Measurements from ENCODE around the gene TSSK6. TPM values are rescaled to one million over a fixed set of nuclear protein-coding genes. Genes with fewer than 3 reads are reported as not detected.

The TSSK6 gene
- total RNA-seq, 1 donor from 2014 or later: 1.4 TPM

- no peak for ATAC-seq
These were observed 14.6 kb upstream of the TSSK6 start for GRCh38 chr19:19529783-19530422.

- no peak for ATAC-seq
These were observed 13.6 kb upstream of the TSSK6 start, which contains the start of gene YJEFN3 for GRCh38 chr19:19528721-19529490. YJEFN3 (plus strand) TSS chr19:19528911; CDS start chr19:19528933, 22 bp downstream.

GRCh38 chr19:19527674-19528625 lies 12.6 kb upstream of the TSSK6 start:
- ATAC-seq: no peak

- no peak for ATAC-seq
These were observed 12.0 kb upstream of the TSSK6 start for GRCh38 chr19:19527371-19527656.

GRCh38 chr19:19526581-19527370 lies 11.4 kb upstream of the TSSK6 start:
- no peak for ATAC-seq

- ATAC-seq: no peak
These were observed 10.4 kb upstream of the TSSK6 start for GRCh38 chr19:19525611-19526380.

GRCh38 chr19:19524053-19524452 lies 8.7 kb upstream of the TSSK6 start:
- ATAC-seq: peak; percentile 9

- no peak for ATAC-seq
These were observed 7.8 kb upstream of the TSSK6 start for GRCh38 chr19:19523177-19523576.

- no peak for ATAC-seq
These were observed 5.6 kb upstream of the TSSK6 start for GRCh38 chr19:19520989-19521388.

- no peak for ATAC-seq
These were observed 1.9 kb upstream of the TSSK6 start for GRCh38 chr19:19517235-19517619.

GRCh38 chr19:19515642-19516519 lies 533 bp upstream of the TSSK6 start, which contains the start of gene NDUFA13:
NDUFA13 (plus strand) TSS chr19:19516225; CDS start chr19:19516239, 14 bp downstream.
- ATAC-seq: peak; percentile 90

- no peak for ATAC-seq
These were observed 1.1 kb downstream of the TSSK6 start for GRCh38 chr19:19514215-19514657.

- no peak for ATAC-seq
These were observed 1.7 kb downstream of the TSSK6 start for GRCh38 chr19:19513682-19514081.

GRCh38 chr19:19510432-19510831 lies 4.9 kb downstream of the TSSK6 start:
- ATAC-seq: peak; percentile 68

- ATAC-seq: peak; percentile 2
These were observed 7.1 kb downstream of the TSSK6 start for GRCh38 chr19:19508217-19508616.

- ATAC-seq: no peak
These were observed 8.0 kb downstream of the TSSK6 start for GRCh38 chr19:19507354-19507753.

GRCh38 chr19:19506592-19506991 lies 8.8 kb downstream of the TSSK6 start:
- ATAC-seq: no peak

- no peak for ATAC-seq
These were observed 9.6 kb downstream of the TSSK6 start for GRCh38 chr19:19505669-19506326.

- no peak for ATAC-seq
These were observed 10.3 kb downstream of the TSSK6 start for GRCh38 chr19:19504754-19505668.

Data from esophagus mucosa (tissue), 1 donor.